Stimulated activated naive CD4-positive, alpha-beta T cell treated with Interleukin-2 at 50 U/mL for 16 hours (primary cell): ENCODE results near the gene METTL14.
"Not testable (repeated sequence)": the region's sequence is repeated elsewhere in the genome, so short reads cannot be mapped to it uniquely, and the experiment has no call there.

Experiments
- DNase-seq: peaks from one replicate; lab custom pipeline; 2025; lab: John Stamatoyannopoulos, UW

METTL14 gene

DNA sequence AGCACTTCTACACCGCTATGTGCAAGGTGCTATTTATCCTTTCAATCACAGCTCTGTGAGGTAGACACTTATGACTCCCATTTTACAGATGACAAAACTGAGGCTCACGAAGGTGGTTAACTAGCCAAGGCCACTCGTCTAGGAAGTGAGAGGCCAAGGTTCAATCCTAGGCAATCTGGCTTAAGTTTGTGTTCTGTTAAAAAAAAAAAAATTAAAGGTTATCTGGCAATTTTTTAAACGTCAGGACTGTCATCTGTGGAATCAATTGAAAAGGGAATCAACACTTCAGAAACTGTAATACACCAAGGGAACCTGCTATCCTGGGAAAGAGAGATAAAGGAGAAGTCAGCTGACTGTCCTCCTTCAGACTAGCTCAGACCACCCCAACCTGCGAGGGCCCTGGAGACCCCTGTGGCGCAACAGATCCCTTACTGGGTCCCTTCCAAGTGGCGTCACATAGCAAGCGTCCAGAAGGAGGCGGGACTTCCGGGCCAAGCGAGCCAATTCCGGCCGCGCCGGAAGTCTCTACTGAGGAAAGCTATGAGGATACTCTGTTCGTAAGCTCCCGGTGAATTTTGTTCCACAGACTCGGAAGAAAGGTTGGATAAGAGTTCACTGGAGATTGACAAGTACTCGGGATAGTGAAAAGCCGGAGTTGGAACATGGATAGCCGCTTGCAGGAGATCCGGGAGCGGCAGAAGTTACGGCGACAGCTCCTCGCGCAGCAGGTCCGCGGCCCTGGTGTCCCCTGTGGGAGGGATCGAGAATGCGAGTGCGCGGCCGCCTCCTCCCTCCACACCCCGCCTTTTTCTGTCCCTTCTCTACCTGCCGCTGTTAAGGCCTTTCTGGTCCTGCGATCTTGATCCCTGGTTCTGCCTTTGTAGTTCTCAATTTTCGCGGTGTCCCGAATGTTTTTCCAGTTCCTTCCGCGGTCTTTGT is at the start of gene METTL14:
TSS of gene METTL14 (plus strand) at position 520 of the 939 bp plus-strand sequence. CDS start at position 663, 143 bp downstream.
- peak; percentile 85 for DNase-seq

DNA sequence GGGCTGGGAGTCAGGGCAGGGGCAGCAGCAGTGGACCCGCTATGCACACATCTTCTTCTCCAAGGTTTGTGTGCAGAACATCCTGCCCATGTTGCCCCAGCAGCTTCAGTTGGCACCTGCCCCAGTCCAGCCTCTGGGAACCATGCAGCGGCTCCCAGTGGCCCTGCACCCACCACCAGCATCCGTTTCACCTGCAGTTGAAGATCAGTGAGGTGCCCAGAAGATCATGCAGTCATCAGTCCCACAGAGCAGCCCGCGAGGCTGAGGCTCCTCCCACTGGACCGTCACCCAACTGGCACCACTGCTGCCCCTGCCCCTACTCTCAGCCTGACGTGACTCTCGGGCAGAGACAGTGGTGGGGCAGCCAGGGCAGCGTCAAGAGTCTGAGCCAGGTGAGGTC is 49.1 kb upstream of the METTL14 start:
- not testable (repeated sequence) for DNase-seq

DNA sequence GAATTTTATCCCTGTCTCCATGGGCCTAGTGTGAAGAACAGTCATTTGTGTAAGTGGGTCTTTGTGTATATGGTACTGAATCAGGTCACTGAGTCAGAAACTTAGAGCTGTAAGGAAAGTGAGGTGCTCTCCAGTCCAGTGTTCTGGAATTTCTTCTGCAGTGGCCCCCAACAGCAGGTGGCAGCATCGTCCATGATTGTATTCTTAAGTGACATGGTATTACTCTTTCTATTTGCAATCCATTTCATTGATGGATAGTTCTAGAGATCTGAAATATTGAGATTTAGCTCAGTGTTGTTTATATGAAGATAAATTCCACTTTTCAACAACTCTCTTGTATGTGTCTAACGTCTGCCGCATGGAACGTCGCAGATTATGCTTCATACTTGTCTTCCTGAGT is 20.5 kb upstream of the METTL14 start:
- not testable (repeated sequence) for DNase-seq

DNA sequence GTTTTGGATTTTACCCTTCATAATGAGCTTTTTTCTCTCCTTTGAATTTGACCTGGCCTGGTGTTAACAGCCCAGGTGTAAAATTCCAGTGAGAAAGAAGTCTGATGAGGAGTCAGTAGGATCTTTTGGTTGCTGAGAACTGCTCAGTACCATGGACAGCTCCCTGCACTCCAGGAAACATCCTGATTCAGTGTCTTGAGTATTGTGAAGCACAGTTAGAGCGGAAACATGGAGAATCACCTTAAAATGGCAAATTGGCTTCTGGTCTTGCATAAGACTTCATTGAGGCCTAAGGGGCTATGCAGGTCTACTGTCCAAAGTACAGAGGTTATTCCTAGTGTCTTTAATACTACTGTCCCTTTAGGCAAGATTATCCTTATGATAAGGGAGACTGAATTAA is 16.0 kb upstream of the METTL14 start:
- peak; percentile 1 for DNase-seq

DNA sequence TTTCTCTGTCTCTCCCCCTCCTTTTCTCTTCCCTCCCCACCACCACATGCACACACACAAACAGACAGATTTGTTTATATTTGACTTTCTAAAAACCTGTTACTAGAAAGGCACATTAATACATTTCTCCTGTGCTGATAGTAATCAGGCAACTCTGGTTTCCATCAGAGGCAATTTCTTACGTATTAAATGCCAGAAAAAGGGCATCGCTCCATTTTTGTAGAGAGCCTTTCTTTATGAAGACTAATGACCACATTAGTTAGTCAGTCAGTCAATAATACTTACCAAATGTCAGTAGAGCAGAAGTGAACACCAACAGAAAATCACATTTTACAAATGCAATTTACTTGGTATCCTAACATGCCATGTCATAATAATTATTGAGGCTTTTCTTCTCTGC is 14.2 kb upstream of the METTL14 start:
- DNase-seq = not testable (repeated sequence)

DNA sequence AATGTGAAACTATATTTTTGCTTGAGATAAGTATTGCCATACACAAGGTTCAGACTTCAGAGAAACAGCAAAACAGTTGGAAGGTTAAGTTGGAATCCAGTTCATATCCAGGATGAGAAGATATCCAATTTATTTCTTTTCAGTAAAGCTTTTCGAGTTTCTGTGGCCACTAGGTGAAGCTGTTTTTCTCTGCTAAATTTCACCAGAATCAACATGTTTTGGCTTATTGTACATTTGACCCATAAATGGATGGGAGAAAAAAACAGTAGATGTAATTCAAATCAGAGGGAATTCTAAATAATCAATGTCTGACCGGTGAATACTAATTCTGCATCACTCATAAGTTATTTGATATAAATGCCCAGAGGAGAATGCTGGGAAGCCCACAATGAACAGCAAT is 9.1 kb upstream of the METTL14 start:
- DNase-seq = no peak

DNA sequence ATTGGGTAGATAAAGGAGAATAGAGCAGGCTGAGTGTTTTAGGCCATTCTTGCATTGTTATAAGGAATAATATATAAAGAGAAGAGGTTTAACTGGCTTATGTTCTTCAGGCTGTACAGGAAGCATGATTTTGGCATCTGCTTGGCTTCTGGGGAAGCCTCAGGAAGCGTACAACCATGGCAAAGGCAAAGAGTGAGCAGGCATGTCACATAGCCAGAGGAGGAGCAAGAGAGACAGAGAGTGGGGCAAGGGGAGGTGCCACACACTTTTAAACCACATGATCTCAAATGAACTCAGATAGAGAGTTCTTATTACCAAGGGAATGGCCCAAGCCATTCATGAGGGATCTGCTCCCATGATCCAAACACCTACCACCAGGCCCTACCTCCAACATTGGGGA is 4.4 kb upstream of the METTL14 start:
- DNase-seq = no peak

DNA sequence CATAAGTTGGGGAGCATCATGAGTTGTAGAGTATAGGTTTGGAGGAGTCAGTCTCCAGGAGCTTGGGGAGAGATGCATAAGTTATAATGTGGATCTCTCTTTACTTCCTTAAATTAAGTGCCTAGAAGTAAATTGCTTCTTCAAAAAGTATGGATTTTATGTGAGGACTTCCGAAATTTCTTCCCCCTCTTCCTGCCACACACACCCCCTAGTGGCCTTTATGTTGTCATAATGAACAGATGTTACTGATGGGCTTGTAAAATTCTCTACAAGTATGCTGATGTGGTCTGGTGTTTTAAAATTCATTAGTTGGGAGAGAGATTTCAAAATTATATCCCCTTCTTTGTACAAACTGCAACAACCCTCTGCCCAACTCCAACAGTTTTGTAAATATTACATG is 2.3 kb upstream of the METTL14 start:
- no peak for DNase-seq

DNA sequence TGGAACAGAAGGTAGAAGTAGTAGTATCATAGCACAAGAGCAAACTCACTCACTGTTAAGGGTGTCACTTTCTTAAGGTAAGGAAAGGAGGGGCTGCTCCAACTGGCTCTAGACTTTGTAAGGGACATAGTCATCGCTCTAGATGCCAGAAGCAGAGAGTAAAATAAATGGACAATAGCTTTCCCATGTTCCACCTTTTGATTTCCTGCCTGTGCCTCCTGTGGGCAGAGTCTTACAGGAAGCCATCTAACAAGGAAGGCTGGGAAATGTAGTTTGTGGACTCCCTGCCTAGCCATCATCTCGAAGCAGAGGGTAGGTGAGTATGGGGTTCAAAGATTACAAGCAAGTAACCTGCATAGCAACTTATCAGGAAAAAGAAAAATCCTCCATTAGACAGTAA is 1.7 kb upstream of the METTL14 start:
- no peak for DNase-seq

DNA sequence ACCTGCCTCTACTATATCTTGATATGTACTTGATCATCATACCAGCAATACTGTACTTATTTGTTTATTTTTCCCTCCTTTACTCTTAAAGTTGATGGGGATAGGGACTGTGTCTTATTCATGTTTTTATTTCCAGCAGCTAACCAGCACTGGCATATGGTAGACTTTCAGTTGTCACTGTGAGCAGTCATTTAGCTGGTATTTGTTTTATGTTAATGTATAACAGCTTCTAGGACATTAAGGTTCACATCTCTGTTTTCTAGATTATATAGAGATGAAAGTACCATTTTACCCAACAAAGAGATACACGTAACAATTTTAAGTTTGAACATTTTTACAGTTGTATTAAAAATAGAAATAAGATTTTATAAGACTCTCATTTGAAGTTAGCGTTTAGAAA is 17.9 kb downstream of the METTL14 start:
- no peak for DNase-seq

DNA sequence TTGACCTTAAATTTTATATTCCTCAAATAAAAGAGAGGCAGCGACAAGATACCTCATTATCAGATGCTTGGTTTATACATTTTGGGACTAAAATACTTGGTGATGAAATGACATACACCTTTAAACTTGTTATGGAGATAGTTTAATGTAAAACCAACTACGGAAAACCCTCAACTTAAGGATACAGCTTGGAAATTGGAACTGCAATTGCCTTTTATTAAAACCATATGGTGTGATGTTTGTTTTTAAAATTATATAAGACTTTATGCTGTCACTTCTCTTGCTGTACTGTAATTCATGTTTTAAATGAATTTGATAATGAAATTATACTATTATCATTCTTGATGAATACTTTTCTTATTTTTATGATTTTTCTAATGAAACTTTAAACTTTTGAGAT is 25.9 kb downstream of the METTL14 start:
- no peak for DNase-seq

DNA sequence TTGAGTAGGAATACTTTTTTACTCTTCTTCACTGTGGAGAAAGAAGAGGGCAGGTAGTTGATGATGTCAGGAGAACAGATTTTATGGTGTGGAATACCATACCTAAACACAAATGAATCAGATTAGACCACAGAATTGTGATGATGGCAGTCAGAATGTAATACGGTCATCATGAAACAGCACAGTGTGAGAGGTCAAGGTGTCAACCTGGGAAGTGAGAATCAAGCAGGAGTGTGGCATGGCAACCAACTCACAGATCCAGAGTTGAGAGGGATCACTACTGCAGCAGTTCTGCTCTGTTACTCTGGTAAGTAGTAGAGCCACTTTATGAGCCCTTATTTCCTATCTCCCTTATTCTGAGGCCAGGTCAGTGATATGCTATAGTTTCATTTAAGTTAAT is 27.7 kb downstream of the METTL14 start:
- DNase-seq = no peak

DNA sequence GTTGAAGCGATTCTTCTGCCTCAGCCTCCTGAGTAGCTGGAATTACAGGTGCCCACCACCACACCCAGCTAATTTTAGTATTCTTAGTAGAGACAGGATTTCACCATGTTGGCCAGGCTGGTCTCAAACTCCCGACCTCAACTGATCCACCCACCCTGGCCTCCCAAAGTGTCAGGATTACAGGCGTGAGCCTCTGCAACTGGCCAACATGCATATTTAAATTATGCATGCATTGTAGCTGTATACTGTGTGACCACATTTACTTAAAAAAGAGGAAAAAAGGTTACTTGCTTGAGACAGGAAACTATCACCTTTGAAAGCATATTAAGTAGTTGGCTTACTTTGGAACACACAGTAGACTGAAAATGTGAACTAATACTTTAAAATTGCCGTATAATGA is 29.5 kb downstream of the METTL14 start:
- no peak for DNase-seq

DNA sequence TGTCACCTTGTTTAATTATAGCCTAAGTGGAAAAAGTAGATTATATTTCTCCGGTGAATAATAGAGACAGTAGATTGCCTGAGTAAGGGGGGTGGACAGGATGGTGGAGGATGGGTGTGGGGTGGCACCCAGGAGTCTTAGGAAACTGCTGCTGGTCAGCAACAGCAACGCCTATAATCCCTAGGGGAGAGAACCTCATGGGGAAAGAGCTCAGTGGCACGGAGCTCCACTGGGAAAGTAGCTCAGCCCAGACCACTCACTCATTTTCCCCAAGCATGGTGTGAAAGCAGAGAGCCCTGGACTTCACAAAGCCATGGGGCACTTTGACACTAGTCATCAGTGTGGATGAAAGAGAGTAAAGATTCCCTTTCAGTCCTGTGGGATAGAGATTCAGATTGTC is 31.1 kb downstream of the METTL14 start:
- no peak for DNase-seq

DNA sequence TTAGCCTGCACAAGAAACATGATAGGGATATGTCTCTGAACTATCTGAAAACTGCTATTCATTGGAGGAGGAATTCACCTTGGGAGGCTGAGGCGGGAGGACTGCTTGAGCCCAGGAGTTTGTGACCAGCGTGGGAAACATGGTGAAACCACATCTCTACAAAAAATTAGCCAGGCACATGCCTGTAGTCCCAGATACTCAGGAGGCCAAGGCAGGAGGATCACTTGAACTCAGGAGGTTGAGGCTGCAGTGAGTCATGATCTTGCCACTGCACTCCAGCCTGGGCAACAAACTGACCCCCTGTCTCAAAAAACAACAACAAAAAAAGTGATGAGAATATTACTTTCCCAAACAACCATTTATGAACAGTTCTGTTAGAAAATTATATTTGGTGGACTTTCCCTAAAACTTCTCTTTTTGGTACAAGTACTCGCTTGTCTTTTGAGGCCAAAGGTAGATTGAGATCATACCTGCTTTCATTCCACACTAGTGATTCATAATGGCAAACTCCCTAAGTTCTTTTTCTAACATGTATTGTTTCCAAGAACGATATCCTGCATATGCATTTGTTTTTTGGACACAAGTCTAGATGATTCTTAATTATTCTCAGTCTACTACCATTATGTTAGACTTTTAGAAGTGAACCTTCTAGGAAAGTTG is 33.4 kb downstream of the METTL14 start:
- DNase-seq = no peak

DNA sequence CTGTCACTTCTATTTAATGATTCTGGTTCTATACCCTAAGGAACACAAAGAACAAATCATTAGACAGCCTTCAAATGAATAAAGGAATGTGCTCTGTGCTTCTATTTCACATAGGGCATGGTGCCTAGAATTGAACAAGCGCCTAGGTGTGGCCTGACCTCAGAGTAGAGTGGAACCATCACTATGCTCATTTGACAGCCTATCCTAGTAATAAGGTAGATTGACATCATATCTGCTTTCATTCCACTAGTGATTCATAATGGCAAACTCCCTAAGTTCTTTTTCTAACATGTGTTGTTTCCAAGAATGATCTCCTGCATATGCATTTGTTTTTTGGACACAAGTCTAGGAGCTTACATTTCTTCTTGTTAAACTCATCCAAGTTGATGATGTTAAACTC is 36.6 kb downstream of the METTL14 start:
- DNase-seq = no peak

DNA sequence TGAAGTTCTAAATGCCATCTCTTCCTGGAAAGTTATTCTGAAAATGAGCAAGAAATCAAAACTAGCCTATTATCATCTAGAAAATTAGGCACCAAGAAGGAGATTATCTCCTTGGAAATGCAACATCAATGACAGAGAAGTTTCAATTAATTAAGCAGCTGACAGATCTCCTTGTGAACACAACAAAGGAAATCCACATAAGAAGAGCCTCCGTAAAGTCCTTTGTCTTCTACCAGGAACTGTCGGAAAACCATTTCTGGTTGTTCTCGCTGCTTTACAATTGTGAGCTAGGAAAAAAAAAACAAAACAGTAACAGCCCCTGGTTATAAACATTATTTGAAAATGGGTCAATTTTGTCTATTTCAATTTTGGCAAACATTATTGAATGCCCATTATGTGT is 38.2 kb downstream of the METTL14 start:
- no peak for DNase-seq

DNA sequence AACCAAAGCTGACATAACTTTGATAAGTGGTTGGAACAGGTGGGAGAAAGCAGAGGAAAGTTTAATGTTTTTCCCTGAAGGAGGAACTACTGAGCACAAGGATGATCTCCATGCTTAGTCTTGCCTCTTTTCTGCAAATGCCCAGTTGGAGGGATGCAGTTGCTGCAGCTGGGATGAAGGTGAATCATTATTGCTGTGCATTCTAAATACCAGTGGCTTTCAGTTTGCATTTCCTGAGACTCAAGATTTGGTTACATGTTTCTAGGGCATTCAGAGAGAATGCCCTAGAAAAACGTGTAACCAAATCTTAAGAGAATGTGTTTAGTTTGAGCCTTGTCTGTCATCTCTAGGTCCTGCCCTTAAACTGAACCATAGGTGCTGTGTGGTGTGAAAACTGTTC is 42.2 kb downstream of the METTL14 start:
- no peak for DNase-seq

DNA sequence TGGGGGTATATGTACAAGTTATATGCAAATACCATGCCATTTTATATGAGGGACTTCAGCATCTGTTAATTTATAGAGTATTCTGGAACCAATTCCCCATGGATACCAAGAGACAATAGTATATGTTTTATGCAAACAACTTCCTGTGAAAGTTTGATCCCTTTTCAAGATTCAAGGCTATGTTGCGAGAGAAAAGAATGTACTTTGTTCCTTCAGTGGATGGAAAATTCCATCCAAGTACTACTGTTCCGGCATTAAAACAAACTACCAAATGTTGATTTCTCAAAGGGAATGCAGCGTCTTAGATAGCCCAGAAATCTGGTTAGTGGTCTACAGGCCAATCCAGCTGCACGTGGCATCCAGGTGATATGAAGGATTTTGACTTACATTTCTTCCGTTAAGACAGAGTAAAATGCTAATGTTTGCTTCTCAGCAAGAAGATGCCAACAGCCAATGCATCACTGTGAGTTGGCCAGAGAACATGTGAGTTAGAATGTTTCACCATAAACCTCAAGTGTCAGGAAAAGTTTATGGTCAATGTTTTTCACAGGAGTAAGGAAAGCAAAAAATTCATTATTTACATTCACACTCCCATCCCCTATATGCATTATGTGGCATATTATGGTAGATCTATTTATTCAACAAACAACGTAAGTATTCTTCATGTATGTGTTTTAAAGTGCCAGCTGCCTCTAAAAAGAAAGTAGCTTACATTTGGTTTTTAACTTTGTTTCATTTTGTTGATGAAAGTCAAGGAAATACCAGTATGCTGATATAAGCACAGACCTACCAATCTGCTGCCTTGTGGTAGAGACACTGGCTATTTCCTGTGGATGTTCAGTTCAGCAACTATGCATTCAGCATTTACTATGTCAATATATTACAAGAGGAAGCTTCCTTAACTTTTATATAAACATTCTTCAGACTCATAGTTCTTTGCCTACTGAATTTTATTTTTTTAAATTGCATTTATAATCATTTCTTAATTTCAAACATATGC is 44.4 kb downstream of the METTL14 start:
- no peak for DNase-seq

DNA sequence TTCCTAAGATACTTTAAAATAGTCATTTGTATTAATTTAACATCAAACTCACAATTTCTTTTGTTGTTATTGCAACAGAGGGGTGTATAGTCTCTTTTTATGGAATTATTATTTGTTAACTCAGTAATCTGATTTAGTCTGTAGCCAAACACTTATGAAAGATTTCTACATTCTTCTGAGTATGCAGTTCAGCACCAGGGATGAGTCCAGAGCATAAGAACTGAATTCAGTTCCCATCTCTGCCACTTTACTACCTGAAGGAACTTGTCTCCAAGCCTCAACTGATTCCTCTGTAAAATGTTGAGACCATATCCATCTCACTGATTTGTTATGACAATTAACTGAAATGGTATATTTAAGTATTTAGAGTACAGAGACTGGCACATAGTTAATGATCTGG is 45.5 kb downstream of the METTL14 start:
- DNase-seq = no peak

DNA sequence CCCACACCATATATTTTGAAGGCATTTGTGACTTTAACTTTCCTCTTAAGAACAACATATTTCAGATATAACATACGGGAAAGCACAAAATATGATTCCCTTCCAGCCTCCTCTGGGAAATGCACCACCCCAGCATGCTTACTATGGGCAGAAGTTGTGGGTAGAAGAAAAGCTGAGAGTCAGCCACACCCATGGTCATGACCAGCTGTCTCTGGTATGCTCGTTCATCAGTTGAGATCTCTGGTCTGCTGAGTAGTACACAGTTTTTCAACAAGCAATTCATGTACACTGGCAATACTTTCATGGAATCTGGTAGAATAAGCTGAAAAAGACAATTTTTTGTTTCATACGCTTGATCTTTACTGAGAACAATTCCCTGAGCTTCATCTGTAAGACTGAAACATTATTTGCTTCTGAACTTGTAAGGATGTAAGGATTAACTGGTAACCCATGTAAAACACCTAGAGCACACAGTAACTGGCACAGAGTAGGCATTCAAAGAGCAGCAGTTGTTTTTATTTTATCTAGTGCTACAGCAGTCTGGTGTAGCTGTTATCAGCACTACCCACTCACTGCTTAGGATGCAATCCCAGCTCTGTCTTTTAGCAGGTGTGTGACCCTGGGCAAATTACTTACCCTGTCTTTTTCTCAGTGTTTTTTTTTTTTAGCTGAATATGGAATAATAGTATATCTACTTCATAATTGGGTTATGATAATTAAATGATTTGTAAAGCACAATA is 47.6 kb downstream of the METTL14 start:
- DNase-seq = no peak
